Prostate gland (tissue), 2 donors: ENCODE results near the gene RARRES2.

Source experiments
- CTCF ChIP-seq, 4 experiments: fragments of 200-600 bp in 2 of 4; fragments of 450-650 bp in 2 of 4; sonication (generic) in 2 of 4; IDR thresholded peaks; 1 replicate in 3 of 4; 2 replicates in 1 of 4; pipeline ENCODE4 v1.5.1; 2016 to 2019; ENCODE audit warnings: antibody characterized with exemption in 4 of 4, mild to moderate bottlenecking in 2 of 4, moderate library complexity in 2 of 4
- POLR2AphosphoS5 ChIP-seq: sonication (generic); formaldehyde crosslinking; IDR thresholded peaks from one replicate; pipeline ENCODE4 v1.6.1; 2017; ENCODE audit warnings: antibody characterized with exemption

- TF ChIP-seq CTCF (IDR thresholded peaks at IDR 0.05) (no peak), POLR2AphosphoS5 (peak; percentile 36)
These were observed 26.3 kb upstream of the RARRES2 start for GRCh38 chr7:150367677-150368095.
